Measurements from ENCODE around the gene SLC9A4. TPM values are rescaled to one million over a fixed set of nuclear protein-coding genes. Genes with fewer than 3 reads are reported as not detected.

SLC9A4 gene
- total RNA-seq, 5 donors from 2014 or later (not counting 1 experiment from before 2014, with no cell fraction given) = 0.09 to 0.13 TPM; not detected in 3

DNA sequence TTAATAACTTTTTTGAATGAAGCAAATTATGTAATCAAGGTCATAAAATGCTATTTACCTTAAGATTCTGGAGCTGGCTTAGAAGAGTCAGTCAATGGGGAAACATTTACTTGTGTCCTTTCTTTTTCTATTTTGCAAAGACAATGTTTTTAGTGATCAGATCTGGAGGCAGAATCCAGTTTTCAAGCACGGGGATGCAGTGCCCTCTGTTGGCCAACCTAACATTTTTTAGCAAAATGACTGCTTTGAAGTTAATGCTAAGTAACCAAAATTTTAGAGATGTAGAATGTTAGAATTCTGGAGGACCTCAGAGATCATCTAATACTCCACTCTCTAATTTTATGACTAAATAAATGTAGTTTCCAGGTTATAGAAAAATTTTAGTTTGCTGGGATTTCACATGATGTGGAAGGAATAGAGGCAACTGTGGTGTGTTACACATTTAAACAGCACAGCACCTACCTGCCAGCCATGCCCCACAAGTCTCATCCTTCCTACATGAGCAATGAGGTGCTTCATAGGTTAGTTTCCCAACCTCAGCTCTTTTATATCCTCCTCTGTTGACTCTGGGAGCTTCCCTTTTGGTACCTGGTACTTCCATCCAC, 23.6 kb upstream of the SLC9A4 start:
- no peaks in the 10 kb centered on the region for H3K36me3 Mint-ChIP-seq
- Histone ChIP-seq H3K4me3 (ENCODE audit: control insufficient read depth in 1 of 2, extremely low read depth in 1 of 2, low read length in 1 of 2) (no peak overlapping the region), H3K27me3 (replicated peaks in 1 of 2; ENCODE audit: control insufficient read depth in 2 of 2, extremely low read depth in 1 of 2, insufficient read depth in 2 of 2, low read length in 1 of 2) (no peaks in the 10 kb centered on the region), H3K9me3 (no peaks in the 10 kb centered on the region), H3K36me3 (ENCODE audit: control insufficient read depth in 2 of 2, extremely low read depth in 1 of 2, insufficient read depth in 1 of 2, low read length in 1 of 2) (peaks cover 0 to 3% of the 10 kb centered on the region in 2 donors), H3K27ac (ENCODE audit: low read length) (no peak overlapping the region), H3K4me1 (ENCODE audit: control insufficient read depth in 1 of 2, extremely low read depth in 1 of 2, insufficient read depth in 2 of 2, low read length in 2 of 2) (no peaks in the 10 kb centered on the region)
- WGBS (ENCODE audit: insufficient coverage) = no CpG with 5 or more reads among the region's 1 CpG
- no peaks in the 10 kb centered on the region for H3K9me3 Mint-ChIP-seq
- no peaks in the 10 kb centered on the region for H3K27me3 Mint-ChIP-seq
- ATAC-seq (replicated peaks in 1 of 4) (no peak), DNase-seq (peak; percentile 10 to 75 (median 55))
- POLR2A ChIA-PET = no interaction called here
- no peak overlapping the region for H3K27ac Mint-ChIP-seq
- H3K4me3 Mint-ChIP-seq = no peak overlapping the region
- CTCF ChIA-PET = interaction anchor here (0.5 to 1.3 kb wide), 4 partner anchors 17 to 443 kb away, joined by 3 read pairs; no protein-coding TSS in a partner anchor
- peaks cover 5 to 7% (median 5%) of the 10 kb centered on the region in 3 donors for H3K4me1 Mint-ChIP-seq

DNA sequence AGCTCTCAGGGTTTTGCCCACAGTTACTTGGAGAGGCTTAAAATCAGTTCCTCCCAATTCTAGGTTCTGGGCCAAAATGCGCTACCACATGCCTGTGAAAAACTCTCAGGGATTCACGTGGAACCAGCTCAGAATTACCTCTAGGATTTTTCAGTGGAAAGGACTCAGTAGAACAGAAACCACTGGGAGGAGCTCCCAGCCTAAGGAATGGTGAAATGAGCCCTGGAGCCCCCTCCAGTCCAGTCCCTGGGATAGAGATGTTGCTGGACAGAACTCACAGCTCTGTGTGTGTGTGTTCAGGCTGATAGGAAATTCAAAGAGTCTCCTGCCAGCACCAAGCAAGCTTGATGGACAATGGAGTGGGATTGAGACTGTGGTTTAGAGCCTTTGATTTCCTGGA, 21.1 kb upstream of the SLC9A4 start:
- Histone ChIP-seq H3K36me3 (ENCODE audit: control insufficient read depth in 2 of 2, extremely low read depth in 1 of 2, insufficient read depth in 1 of 2, low read length in 1 of 2) (peaks cover 0 to 3% of the 10 kb centered on the region in 2 donors), H3K27ac (ENCODE audit: low read length) (no peak overlapping the region), H3K9me3 (no peaks in the 10 kb centered on the region), H3K4me1 (ENCODE audit: control insufficient read depth in 1 of 2, extremely low read depth in 1 of 2, insufficient read depth in 2 of 2, low read length in 2 of 2) (no peaks in the 10 kb centered on the region), H3K4me3 (ENCODE audit: control insufficient read depth in 1 of 2, extremely low read depth in 1 of 2, low read length in 1 of 2) (no peak overlapping the region), H3K27me3 (replicated peaks in 1 of 2; ENCODE audit: control insufficient read depth in 2 of 2, extremely low read depth in 1 of 2, insufficient read depth in 2 of 2, low read length in 1 of 2) (peaks cover 0 to 3% of the 10 kb centered on the region in 2 experiments)
- Mint-ChIP-seq H3K4me3 (no peak overlapping the region), H3K36me3 (peaks cover 7% of the 10 kb centered on the region), H3K27me3 (peaks cover 5 to 8% of the 10 kb centered on the region in 2 donors), H3K27ac (no peak overlapping the region), H3K4me1 (peaks cover 5 to 7% (median 5%) of the 10 kb centered on the region in 3 donors), H3K9me3 (peaks cover 0 to 5% (median 5%) of the 10 kb centered on the region in 3 donors)
- no peak for ATAC-seq (replicated peaks in 1 of 4)
- no peak for DNase-seq
- POLR2A ChIA-PET = no interaction called here
- 75% methylated on average over 2 of the region's 2 CpGs for WGBS (ENCODE audit: insufficient coverage)
- CTCF ChIA-PET = interaction anchor here in 1 of 2 donors (0.7 to 1.9 kb wide), 3 partner anchors 8 to 432 kb away, joined by 3 to 10 read pairs (median 7); no protein-coding TSS in a partner anchor

GRCh38 chr2:102453501-102453900, 19.5 kb upstream of the SLC9A4 start:
- H3K4me1 ChIP-seq (ENCODE audit: control insufficient read depth in 1 of 2, extremely low read depth in 1 of 2, insufficient read depth in 2 of 2, low read length in 2 of 2) = no peaks in the 10 kb centered on the region
- no peaks in the 10 kb centered on the region for H3K9me3 ChIP-seq
- H3K27me3 Mint-ChIP-seq = peaks cover 6 to 8% of the 10 kb centered on the region in 2 donors
- H3K36me3 Mint-ChIP-seq = peaks cover 7% of the 10 kb centered on the region
- POLR2A ChIA-PET = no interaction called here
- ATAC-seq (replicated peaks in 1 of 4) = no peak
- peaks cover 0 to 5% (median 5%) of the 10 kb centered on the region in 3 donors for H3K9me3 Mint-ChIP-seq
- DNase-seq = no peak
- WGBS (ENCODE audit: insufficient coverage) = 17% methylated on average over 1 of the region's 4 CpGs
- peaks cover 5 to 7% (median 5%) of the 10 kb centered on the region in 3 donors for H3K4me1 Mint-ChIP-seq
- no peak overlapping the region for H3K4me3 Mint-ChIP-seq
- H3K27ac ChIP-seq (ENCODE audit: low read length) = no peak overlapping the region
- H3K27ac Mint-ChIP-seq = no peak overlapping the region
- no peak overlapping the region for H3K4me3 ChIP-seq (ENCODE audit: control insufficient read depth in 1 of 2, extremely low read depth in 1 of 2, low read length in 1 of 2)
- no peaks in the 10 kb centered on the region for H3K36me3 ChIP-seq (ENCODE audit: control insufficient read depth in 2 of 2, extremely low read depth in 1 of 2, insufficient read depth in 1 of 2, low read length in 1 of 2)
- CTCF ChIA-PET = interaction anchor here in 1 of 2 donors (1.4 kb wide), 1 partner anchor 213 kb away, joined by 6 read pairs; no protein-coding TSS in a partner anchor
- H3K27me3 ChIP-seq (replicated peaks in 1 of 2; ENCODE audit: control insufficient read depth in 2 of 2, extremely low read depth in 1 of 2, insufficient read depth in 2 of 2, low read length in 1 of 2) = peaks cover 0 to 3% of the 10 kb centered on the region in 2 experiments

DNA sequence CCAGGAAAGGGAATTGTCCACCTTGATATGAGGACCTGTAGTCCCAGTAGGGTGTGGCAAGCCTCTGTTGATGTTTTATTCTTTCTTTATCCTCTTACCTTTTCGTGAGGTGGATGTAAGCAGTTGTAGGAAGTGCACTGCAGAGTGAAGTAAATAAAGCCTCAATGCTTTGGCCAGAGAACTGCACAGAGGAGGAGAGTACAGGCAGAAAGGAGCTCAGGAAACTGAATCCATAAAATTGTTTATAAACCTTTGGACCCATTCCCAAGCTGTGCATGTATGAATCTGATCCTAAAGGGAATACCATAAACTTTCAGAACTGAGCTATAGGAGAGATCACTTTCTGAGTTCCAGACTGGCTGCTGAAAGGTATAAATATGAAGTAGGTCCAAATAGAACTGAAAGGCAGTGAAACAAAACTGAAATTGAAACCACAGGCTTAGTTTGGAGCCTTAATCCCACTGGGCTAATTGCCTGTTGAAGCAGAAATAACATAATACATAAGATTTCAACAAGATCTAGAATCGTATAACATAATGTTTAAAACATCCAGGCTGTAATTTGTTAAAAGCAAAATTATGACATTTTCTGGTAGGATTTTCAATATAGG, 17.9 kb upstream of the SLC9A4 start:
- DNase-seq (no peak), ATAC-seq (replicated peaks in 1 of 4) (no peak)
- ChIA-PET POLR2A (interaction anchor here (0.6 to 0.7 kb wide), 2 partner anchors 146 to 220 kb away, joined by 3 to 4 read pairs; no protein-coding TSS in a partner anchor), CTCF (interaction anchor here (0.8 to 1.4 kb wide), 2 partner anchors 215 to 226 kb away, joined by 3 to 4 read pairs; no protein-coding TSS in a partner anchor)
- no peak overlapping the region for H3K27ac Mint-ChIP-seq
- Histone ChIP-seq H3K27me3 (replicated peaks in 1 of 2; ENCODE audit: control insufficient read depth in 2 of 2, extremely low read depth in 1 of 2, insufficient read depth in 2 of 2, low read length in 1 of 2) (peaks cover 0 to 3% of the 10 kb centered on the region in 2 experiments), H3K36me3 (ENCODE audit: control insufficient read depth in 2 of 2, extremely low read depth in 1 of 2, insufficient read depth in 1 of 2, low read length in 1 of 2) (no peaks in the 10 kb centered on the region), H3K4me3 (ENCODE audit: control insufficient read depth in 1 of 2, extremely low read depth in 1 of 2, low read length in 1 of 2) (no peak overlapping the region), H3K27ac (ENCODE audit: low read length) (no peak overlapping the region), H3K9me3 (no peaks in the 10 kb centered on the region), H3K4me1 (ENCODE audit: control insufficient read depth in 1 of 2, extremely low read depth in 1 of 2, insufficient read depth in 2 of 2, low read length in 2 of 2) (no peaks in the 10 kb centered on the region)
- H3K36me3 Mint-ChIP-seq = peaks cover 7% of the 10 kb centered on the region
- no peak overlapping the region for H3K4me3 Mint-ChIP-seq
- peaks cover 3 to 5% (median 5%) of the 10 kb centered on the region in 3 donors for H3K4me1 Mint-ChIP-seq
- no CpG with 5 or more reads among the region's 2 CpGs for WGBS (ENCODE audit: insufficient coverage)
- H3K9me3 Mint-ChIP-seq = peaks cover 0 to 5% (median 5%) of the 10 kb centered on the region in 3 donors
- peaks cover 7 to 8% of the 10 kb centered on the region in 2 donors for H3K27me3 Mint-ChIP-seq

DNA sequence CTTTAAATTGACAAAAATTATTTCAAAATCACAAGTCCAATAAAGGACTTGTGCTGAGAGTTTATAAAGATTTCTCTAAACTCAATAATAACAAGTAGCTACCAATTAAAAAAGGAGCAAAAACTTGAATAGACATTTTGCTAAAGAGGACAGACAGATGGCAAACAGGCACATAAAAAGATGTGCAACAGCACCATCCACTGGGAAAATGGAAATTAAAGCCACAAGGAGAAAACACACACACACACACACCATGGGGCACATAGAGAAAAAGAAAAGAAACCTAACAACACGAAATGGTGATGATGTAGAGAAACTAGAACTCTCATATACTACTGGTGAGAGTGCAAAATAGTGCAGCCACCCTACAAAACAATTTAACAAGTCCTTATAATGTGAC, 12.6 kb upstream of the SLC9A4 start:
- no CpG with 5 or more reads among the region's 1 CpG for WGBS (ENCODE audit: insufficient coverage)
- no peak for ATAC-seq (replicated peaks in 1 of 4)
- no peaks in the 10 kb centered on the region for H3K36me3 ChIP-seq (ENCODE audit: control insufficient read depth in 2 of 2, extremely low read depth in 1 of 2, insufficient read depth in 1 of 2, low read length in 1 of 2)
- no peak overlapping the region for H3K27ac ChIP-seq (ENCODE audit: low read length)
- H3K9me3 Mint-ChIP-seq = peaks cover 0 to 5% (median 5%) of the 10 kb centered on the region in 3 donors
- no peak overlapping the region for H3K4me3 ChIP-seq (ENCODE audit: control insufficient read depth in 1 of 2, extremely low read depth in 1 of 2, low read length in 1 of 2)
- H3K36me3 Mint-ChIP-seq = peaks cover 6% of the 10 kb centered on the region
- H3K27me3 Mint-ChIP-seq = peaks cover 10 to 12% of the 10 kb centered on the region in 2 donors
- H3K27ac Mint-ChIP-seq = no peak overlapping the region
- CTCF ChIA-PET = interaction anchor here in 1 of 2 donors (0.7 to 1.5 kb wide), 2 partner anchors 13 to 86 kb away, joined by 3 to 6 read pairs; partner anchors contain the start of gene SLC9A4
- no peak for DNase-seq
- no peaks in the 10 kb centered on the region for H3K4me1 Mint-ChIP-seq
- no peaks in the 10 kb centered on the region for H3K9me3 ChIP-seq
- H3K4me3 Mint-ChIP-seq = no peak overlapping the region
- no peaks in the 10 kb centered on the region for H3K4me1 ChIP-seq (ENCODE audit: control insufficient read depth in 1 of 2, extremely low read depth in 1 of 2, insufficient read depth in 2 of 2, low read length in 2 of 2)
- POLR2A ChIA-PET = no interaction called here
- H3K27me3 ChIP-seq (replicated peaks in 1 of 2; ENCODE audit: control insufficient read depth in 2 of 2, extremely low read depth in 1 of 2, insufficient read depth in 2 of 2, low read length in 1 of 2) = peaks cover 0 to 3% of the 10 kb centered on the region in 2 experiments

GRCh38 chr2:102461188-102461587, 11.8 kb upstream of the SLC9A4 start:
- ATAC-seq (replicated peaks in 1 of 4) = no peak
- POLR2A ChIA-PET = no interaction called here
- 85% methylated on average over 4 of the region's 6 CpGs for WGBS (ENCODE audit: insufficient coverage)
- H3K9me3 Mint-ChIP-seq = peaks cover 0 to under 1% (median 0%) of the 10 kb centered on the region in 3 donors
- H3K4me1 Mint-ChIP-seq = no peaks in the 10 kb centered on the region
- CTCF ChIA-PET = no interaction called here
- H3K27me3 Mint-ChIP-seq = peaks cover 3 to 7% of the 10 kb centered on the region in 2 donors
- peaks cover 0 to 3% of the 10 kb centered on the region in 2 experiments for H3K27me3 ChIP-seq (replicated peaks in 1 of 2; ENCODE audit: control insufficient read depth in 2 of 2, extremely low read depth in 1 of 2, insufficient read depth in 2 of 2, low read length in 1 of 2)
- no peak overlapping the region for H3K4me3 Mint-ChIP-seq
- no peak overlapping the region for H3K27ac Mint-ChIP-seq
- DNase-seq = no peak
- H3K36me3 ChIP-seq (ENCODE audit: control insufficient read depth in 2 of 2, extremely low read depth in 1 of 2, insufficient read depth in 1 of 2, low read length in 1 of 2) = no peaks in the 10 kb centered on the region
- no peaks in the 10 kb centered on the region for H3K9me3 ChIP-seq
- no peaks in the 10 kb centered on the region for H3K4me1 ChIP-seq (ENCODE audit: control insufficient read depth in 1 of 2, extremely low read depth in 1 of 2, insufficient read depth in 2 of 2, low read length in 2 of 2)
- no peaks in the 10 kb centered on the region for H3K36me3 Mint-ChIP-seq
- no peak overlapping the region for H3K4me3 ChIP-seq (ENCODE audit: control insufficient read depth in 1 of 2, extremely low read depth in 1 of 2, low read length in 1 of 2)
- no peak overlapping the region for H3K27ac ChIP-seq (ENCODE audit: low read length)
